T1000 (cell line): ENCODE results near the gene ZFP64.
"Not testable (repeated sequence)": the region's sequence is repeated elsewhere in the genome, so short reads cannot be mapped to it uniquely, and the experiment has no call there.

ENCODE experiments used
- DNase-seq: peaks from one replicate; lab custom pipeline; 2025; ENCODE audit warnings: mixed read lengths; lab: John Stamatoyannopoulos, UW

ZFP64 gene

GRCh38 chr20:52154575-52154974 is 37.0 kb downstream of the ZFP64 start:
- DNase-seq, result no peak

- DNase-seq, result no peak
Observed at GRCh38 chr20:52153896-52154295, 37.7 kb downstream of the ZFP64 start.

- no peak for DNase-seq
Observed at GRCh38 chr20:52152921-52153320, 38.7 kb downstream of the ZFP64 start.

GRCh38 chr20:52152416-52152815 is 39.2 kb downstream of the ZFP64 start:
- DNase-seq, result no peak

GRCh38 chr20:52150440-52151258 is 40.9 kb downstream of the ZFP64 start:
- no peak for DNase-seq

GRCh38 chr20:52145587-52145986 is 46.0 kb downstream of the ZFP64 start:
- no peak for DNase-seq

GRCh38 chr20:52143277-52143676 is 48.3 kb downstream of the ZFP64 start:
- no peak for DNase-seq

GRCh38 chr20:52142757-52143156 is 48.8 kb downstream of the ZFP64 start:
- DNase-seq, result no peak

GRCh38 chr20:52139986-52140385 is 51.6 kb downstream of the ZFP64 start:
- DNase-seq, result no peak

GRCh38 chr20:52137850-52138249 is 53.7 kb downstream of the ZFP64 start:
- DNase-seq, result no peak

- not testable (repeated sequence) for DNase-seq
Observed at GRCh38 chr20:52133714-52134113, 57.9 kb downstream of the ZFP64 start.

GRCh38 chr20:52132337-52132736 is 59.2 kb downstream of the ZFP64 start:
- DNase-seq, result no peak

- DNase-seq, result no peak
Observed at GRCh38 chr20:52131048-52131643, 60.4 kb downstream of the ZFP64 start.

- no peak for DNase-seq
Observed at GRCh38 chr20:52130406-52130805, 61.2 kb downstream of the ZFP64 start.

GRCh38 chr20:52129611-52130010 is 62.0 kb downstream of the ZFP64 start:
- DNase-seq, result no peak

- no peak for DNase-seq
Observed at GRCh38 chr20:52127309-52127708, 64.3 kb downstream of the ZFP64 start.

GRCh38 chr20:52124821-52125220 is 66.8 kb downstream of the ZFP64 start:
- DNase-seq, result no peak

- DNase-seq, result no peak
Observed at GRCh38 chr20:52118696-52119095, 72.9 kb downstream of the ZFP64 start.

- no peak for DNase-seq
Observed at GRCh38 chr20:52118016-52118623, 73.5 kb downstream of the ZFP64 start.

- DNase-seq, result no peak
Observed at GRCh38 chr20:52110456-52110855, 81.1 kb downstream of the ZFP64 start.

- no peak for DNase-seq
Observed at GRCh38 chr20:52105442-52106422, 85.8 kb downstream of the ZFP64 start.
